ENCODE measurements around the gene HOXA9.

- TF ChIP-seq CTCF (IDR thresholded peaks at IDR 0.05; ENCODE audit: insufficient read depth, low read depth, low read length) = no peak
- TF ChIP-seq EZH2 (IDR thresholded peaks at IDR 0.05; ENCODE audit: insufficient read depth, low read length) = peak; percentile 86
These were observed 7.5 kb downstream of the HOXA9 start for GRCh38 chr7:27157702-27158431.

Measured in astrocyte (in vitro differentiated cells and primary cell).